ENCODE data around the gene IFITM1.
"Not testable (repeated sequence)": the region's sequence is repeated elsewhere in the genome, so short reads cannot be mapped to it uniquely, and the experiment has no call there.

The IFITM1 gene

DNA sequence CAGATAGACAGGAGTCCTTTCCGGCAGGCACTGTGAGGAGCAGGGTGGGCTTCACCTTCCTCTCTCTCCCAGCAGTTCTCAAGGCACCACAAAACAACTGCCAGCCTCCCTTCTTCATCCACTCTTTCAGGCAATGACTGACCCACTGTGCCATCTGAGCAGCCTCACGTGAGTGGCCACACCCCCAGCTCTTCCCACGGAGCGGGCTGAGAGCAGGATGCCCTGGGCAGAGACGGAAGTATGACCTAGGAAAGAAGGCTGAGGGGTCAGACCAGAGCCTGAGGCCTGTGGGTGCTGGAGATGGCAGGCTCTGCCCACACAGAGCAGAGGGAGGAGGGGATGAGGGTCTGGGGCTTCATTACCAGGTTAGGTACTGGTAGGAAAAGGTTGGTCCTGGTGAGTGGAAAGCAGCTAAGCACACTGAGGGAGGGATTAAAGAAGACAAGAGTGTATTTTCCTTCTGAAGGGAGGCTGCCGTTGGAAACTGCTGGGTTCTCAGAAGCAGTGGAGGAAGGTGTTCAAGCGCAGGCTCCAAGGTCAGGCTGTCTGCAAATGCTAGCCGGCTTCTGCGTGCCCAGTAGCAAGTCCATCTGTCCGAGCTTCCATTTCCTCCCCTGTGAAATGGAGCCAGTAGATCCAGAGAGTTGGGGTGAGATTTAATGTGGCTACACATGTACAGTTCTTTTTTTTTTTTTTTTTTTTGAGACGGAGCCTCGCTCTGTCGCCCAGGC is 31.0 kb upstream of the IFITM1 start:
- no peak for DNase-seq (ENCODE audit: low read depth in 2 of 2)

DNA sequence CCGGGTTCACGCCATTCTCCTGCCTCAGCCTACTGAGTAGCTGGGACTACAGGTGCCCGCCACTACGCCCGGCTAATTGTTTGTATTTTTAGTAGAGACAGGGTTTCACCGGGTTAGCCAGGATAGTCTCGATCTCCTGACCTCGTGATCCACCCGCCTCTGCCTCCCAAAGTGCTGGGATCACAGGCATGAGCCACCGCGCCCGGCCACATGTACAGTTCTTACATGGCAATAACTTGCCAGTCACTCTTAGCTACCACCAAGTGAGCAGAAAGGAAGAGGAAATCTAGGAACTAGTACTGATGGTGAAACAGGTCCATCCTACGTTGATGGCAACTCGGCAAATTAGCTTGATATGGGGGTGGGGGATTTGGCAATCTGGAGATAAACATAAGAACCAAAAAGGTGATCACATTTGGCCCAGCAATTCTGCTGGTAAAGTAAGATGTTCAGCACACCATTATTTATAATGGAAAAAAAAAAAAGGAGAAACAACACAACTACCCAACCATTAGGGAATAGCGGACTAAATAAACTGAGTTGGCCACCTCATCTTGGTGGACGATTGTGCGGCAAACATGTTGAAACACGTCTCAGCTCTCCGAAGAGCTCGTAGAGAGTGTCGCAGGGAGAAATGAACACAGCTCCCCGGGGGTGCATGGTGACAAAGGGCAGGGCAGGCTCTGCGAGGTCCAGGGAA is 30.3 kb upstream of the IFITM1 start:
- DNase-seq (ENCODE audit: low read depth in 2 of 2), result no peak

- no peak for DNase-seq (ENCODE audit: low read depth in 2 of 2)
These were observed 29.5 kb upstream of the IFITM1 start for GRCh38 chr11:284105-285020.

GRCh38 chr11:285021-285893 is 28.6 kb upstream of the IFITM1 start:
- DNase-seq (ENCODE audit: low read depth in 2 of 2), result no peak

DNA sequence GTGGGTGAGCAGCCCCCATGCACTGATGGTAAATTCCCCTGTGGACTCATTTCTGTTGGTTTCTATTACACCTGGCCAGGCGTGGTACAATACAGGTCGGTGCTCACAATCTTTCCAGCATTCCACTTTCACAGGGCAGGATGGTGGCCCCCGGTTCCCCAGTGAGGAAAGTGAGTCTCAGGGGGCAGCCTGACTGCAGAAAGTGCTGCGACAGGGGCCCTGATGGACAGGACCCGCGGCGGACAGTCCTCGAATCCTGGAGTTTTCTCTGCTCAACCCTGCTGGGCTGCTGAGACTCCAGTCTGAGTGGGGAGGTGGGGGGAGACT is 28.0 kb upstream of the IFITM1 start:
- no peak for DNase-seq (ENCODE audit: low read depth in 2 of 2)

DNA sequence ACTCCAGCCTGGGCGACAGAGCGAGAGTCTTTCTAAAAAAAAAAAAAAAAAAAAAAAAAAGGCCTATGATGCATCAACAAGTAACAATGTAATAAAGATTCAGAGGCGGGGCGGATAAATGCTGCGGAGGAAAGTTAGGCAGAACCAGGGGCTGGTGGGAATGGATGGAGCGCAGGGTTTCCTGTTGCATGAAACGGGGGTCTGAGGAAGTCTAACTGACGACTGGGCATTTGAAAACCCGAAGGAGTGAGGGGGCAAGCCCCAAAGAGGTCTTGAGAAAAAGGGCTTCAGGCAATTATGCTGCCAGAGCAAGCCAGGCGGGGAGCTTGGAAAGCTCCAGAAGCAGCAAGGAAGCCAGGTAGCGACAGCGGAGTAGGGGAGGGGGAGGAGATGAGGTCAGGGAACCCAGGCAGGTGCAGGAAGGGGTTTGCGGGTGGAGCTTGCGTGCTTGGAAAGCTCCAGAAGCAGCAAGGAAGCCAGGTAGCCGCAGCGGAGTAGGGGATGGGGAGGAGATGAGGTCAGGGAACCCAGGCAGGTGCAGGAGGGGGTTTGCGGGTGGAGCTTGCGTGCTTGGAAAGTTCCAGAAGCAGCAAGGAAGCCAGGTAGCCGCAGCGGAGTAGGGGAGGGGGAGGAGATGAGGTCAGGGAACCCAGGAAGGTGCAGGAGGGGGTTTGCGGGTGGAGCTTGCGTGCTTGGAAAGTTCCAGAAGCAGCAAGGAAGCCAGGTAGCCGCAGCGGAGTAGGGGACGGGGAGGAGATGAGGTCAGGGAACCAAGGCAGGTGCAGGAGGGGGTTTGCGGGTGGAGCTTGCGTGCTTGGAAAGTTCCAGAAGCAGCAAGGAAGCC is 26.6 kb upstream of the IFITM1 start:
- DNase-seq (ENCODE audit: low read depth in 2 of 2), result not testable (repeated sequence)

- no peak for DNase-seq (ENCODE audit: low read depth in 2 of 2)
These were observed 25.9 kb upstream of the IFITM1 start for GRCh38 chr11:287821-288477.

DNA sequence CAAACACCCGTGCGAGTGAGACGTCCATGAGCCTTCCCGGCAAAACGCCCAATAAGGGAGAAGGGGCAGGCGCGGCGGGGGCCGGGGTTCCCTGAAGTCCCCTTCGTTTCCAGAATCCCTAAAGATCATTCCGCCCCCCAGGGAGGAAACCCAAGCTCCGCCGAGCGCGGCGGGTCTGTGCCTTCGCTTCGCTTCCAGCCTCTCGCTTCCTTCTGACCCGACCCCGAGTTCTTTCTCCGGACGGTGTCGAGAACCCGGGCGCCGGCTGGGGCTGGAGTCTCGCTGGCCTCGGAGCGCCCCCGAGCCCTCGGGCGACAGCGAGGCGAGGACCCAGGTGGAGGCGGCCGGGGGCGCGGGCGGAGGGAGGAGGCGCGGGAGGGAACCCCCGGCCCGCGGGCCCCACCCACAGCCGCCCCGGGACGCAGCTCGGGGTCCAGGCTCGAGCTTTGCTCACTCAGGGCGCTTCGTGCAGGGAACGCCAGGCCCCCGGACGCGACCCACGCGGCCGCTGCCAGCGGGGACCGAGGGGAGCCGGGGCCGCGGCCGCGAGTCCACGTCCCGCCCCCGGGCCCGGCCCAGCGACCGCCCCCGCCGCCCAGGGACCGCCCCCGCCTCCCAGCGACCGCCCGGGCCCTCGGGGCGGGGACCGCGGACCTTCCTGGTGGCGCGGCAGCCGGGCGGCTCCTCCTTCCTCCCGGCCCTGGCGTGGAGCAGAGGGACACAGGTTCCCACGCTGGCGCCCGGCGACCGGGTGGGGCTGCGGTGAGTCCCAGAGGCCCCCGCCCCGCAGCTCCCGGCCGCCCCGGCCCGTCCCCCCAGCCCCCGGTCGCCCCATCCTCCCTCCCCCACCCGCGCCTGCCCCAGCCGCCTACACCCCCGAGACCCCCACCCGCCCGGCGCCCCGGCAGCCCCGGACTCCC is 25.1 kb upstream of the IFITM1 start, which contains the start of gene PGGHG:
PGGHG (plus strand) TSS at position 649 of the 920 bp plus-strand sequence. CDS start 691 bp downstream, outside the sequence.
- no peak for DNase-seq (ENCODE audit: low read depth in 2 of 2)

- no peak for DNase-seq (ENCODE audit: low read depth in 2 of 2)
These were observed 24.5 kb upstream of the IFITM1 start for GRCh38 chr11:289398-289711.

DNA sequence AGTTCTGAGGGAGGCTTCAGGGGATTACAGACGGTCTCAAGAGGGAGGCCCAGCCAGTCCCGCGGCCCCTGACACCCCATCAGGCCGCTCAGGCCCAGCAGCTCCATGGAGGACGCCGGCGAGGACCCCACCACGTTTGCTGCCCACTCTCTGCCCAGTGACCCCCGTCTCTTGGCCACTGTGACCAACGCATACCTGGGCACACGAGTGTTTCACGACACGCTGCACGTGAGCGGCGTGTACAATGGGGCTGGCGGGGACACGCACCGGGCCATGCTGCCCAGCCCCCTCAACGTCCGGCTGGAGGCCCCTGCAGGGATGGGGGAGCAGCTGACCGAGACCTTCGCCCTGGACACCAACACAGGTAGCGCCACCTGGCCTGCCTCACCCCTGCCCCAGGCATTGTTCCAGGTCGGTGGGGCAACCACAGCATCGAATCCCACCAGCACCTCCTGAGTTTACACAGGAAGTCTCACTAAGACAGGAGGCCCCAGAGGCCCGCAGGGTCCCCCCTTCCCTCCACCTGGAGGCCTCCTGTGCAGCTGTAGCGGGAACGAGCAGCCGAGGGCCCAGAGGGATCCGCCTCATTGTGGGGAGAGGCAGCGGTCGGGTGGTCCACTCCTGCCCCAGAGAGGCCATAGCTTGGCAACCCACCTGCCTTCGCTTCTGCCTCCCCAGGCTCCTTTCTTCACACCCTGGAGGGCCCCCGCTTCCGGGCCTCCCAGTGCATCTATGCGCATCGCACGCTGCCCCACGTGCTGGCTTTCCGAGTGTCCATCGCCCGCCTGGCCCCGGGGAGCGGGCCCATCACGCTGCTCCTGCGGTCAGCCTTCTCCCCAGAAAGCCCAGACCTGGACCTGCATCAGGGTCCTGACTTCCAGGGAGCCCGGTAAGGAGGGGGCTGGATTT is 23.9 kb upstream of the IFITM1 start:
- DNase-seq (ENCODE audit: low read depth in 2 of 2), result no peak

DNA sequence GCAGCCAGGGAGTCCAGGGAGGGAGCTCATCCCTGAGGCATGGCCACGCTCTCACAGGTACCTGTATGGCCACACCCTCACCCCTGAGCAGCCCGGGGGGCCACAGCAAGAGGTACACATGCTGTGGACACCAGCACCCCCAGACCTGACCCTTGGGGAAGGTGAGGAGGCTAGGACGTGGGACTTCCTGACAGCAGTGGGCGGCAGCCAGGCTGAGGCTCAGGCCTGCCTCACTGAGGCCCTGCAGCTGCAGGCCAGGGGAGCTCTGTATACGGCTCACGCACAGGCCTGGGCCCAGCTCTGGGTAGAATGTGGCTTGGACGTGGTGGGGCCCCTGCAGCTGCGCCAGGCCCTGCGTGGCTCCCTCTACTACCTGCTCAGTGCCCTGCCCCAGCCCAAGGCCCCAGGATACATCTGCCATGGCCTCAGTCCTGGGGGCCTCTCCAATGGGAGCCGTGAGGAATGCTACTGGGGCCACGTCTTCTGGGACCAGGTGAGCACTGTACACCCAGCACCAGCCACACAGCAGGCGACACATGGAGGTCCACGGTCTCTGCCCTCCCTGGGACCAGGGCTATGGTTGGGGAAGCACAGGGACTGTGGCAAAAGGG is 23.1 kb upstream of the IFITM1 start:
- DNase-seq (ENCODE audit: low read depth in 2 of 2), result no peak

- no peak for DNase-seq (ENCODE audit: low read depth in 2 of 2)
These were observed 22.3 kb upstream of the IFITM1 start for GRCh38 chr11:291281-292210.

DNA sequence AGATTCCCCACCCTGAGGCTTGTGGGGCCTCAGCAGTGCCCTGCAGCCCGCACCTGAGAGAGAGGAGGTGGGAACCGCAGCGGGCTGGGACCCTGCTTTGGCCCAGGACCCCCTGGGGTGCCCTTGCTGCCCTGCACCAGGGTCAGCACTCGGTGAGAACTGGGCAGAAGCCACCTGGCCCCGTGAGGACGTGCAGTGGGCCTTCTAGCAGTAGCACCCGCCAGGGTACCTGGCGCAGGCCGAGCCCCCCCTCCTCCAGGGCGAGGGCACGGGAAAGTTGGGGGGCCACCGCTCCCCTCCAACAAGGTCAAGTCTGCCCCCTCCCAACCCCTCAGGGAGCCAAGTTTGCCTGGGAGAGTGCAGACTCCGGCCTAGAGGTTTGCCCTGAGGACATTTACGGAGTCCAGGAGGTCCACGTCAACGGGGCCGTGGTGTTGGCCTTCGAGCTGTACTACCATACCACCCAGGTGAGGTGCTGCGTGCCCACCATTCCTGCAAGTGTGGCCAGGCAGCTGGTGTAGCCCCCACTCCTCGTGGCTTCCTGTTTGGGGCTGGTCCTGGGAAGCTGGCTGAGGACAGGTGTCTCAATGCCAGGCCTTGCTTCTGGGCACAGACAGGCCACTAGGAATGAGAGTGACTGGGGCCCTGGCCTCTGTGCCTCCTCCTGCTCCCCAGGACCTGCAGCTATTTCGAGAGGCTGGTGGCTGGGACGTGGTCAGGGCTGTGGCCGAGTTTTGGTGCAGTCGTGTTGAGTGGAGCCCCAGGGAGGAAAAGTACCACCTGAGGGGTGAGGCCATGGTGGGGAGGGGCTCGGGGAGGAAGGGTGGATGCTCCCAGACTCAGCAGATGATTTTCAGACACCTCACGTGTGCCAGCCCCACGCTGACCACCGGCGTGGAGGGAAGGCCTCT is 21.4 kb upstream of the IFITM1 start:
- DNase-seq (ENCODE audit: low read depth in 2 of 2), result no peak

- no peak for DNase-seq (ENCODE audit: low read depth in 2 of 2)
These were observed 20.5 kb upstream of the IFITM1 start for GRCh38 chr11:293271-293851.
